Measurements from ENCODE around the gene NOTO.

The NOTO gene

DNA sequence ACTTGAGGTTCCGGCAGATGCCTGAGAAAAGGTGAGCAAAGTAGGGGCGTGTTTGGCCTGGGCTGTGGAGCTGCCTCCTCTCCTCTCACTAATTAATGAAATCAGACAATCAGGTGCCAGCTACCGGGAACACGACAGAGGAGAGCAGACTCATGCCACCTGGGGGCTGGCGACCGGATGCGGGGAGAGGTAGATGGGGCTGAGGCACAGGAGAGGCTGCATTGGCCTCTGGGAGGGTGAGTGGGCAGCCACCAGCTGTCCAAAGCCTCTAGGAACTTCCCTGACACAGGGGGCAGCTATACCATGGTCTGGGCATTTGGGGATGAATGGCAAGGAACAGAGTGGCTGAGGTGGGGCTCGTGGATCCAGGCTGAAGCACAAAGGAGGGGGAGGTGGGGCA lies 56.9 kb downstream of the NOTO start:
- CTCF ChIA-PET = interaction anchor here (1.0 to 1.4 kb wide), 5 partner anchors 9 to 367 kb away, joined by 3 to 10 read pairs (median 4); no protein-coding TSS in a partner anchor
- H3K36me3 ChIP-seq (ENCODE audit: control insufficient read depth in 2 of 2, insufficient read depth in 1 of 2, low read length in 2 of 2) = peaks cover under 1 to 48% of the 10 kb centered on the region in 2 experiments; a peak in 2 of 3 replicates

GRCh38 chr2:73259704-73260337 lies 57.4 kb downstream of the NOTO start:
- Histone ChIP-seq H3K4me1 (ENCODE audit: control insufficient read depth, insufficient read depth, low read length) (no peaks in the 10 kb centered on the region), H3K36me3 (ENCODE audit: control insufficient read depth in 2 of 2, insufficient read depth in 1 of 2, low read length in 2 of 2) (peaks cover 0 to 44% of the 10 kb centered on the region in 2 experiments; a peak in 1 of 3 replicates), H3K4me3 (ENCODE audit: low read depth, low read length) (no peak overlapping the region), H3K27ac (ENCODE audit: extremely low read depth, low read depth, low read length) (no peak overlapping the region), H3K9me3 (ENCODE audit: control insufficient read depth, insufficient read depth, low read depth, low read length) (no peaks in the 10 kb centered on the region)
- ChIA-PET POLR2A (no interaction called here), CTCF (interaction anchor here (1.0 to 1.4 kb wide), 4 partner anchors 8 to 368 kb away, joined by 3 to 10 read pairs (median 6); no protein-coding TSS in a partner anchor)
- no peak for TF ChIP-seq MEIS1 (CRISPR knock-in tag; IDR thresholded peaks at IDR 0.05; ENCODE audit: borderline replicate concordance)
- TF ChIP-seq ZNF664 (tag by site-specific recombination; IDR thresholded peaks at IDR 0.05) = peak; percentile 83

More for the DNA sequence above, 56.9 kb downstream of the NOTO start:
- POLR2A ChIA-PET = no interaction called here
- TF ChIP-seq KLF1 (tag by site-specific recombination; IDR thresholded peaks at IDR 0.05) (no peak), ZNF324 (tag by site-specific recombination; IDR thresholded peaks at IDR 0.05) (no peak), SP7 (tag by site-specific recombination; IDR thresholded peaks at IDR 0.05) (no peak), GFI1B (tag by site-specific recombination; IDR thresholded peaks at IDR 0.05) (no peak), ZNF121 (tag by site-specific recombination; IDR thresholded peaks at IDR 0.05) (no peak), ZNF48 (tag by site-specific recombination; IDR thresholded peaks at IDR 0.05) (no peak), EGR2 (tag by site-specific recombination; IDR thresholded peaks at IDR 0.05; ENCODE audit: low read depth) (no peak), ZBTB10 (tag by site-specific recombination; IDR thresholded peaks at IDR 0.05) (no peak), BCL11B (tag by site-specific recombination; IDR thresholded peaks at IDR 0.05; ENCODE audit: low read depth) (no peak), ZSCAN30 (tag by site-specific recombination; IDR thresholded peaks at IDR 0.05) (no peak)
- TF ChIP-seq, protein P1, sequence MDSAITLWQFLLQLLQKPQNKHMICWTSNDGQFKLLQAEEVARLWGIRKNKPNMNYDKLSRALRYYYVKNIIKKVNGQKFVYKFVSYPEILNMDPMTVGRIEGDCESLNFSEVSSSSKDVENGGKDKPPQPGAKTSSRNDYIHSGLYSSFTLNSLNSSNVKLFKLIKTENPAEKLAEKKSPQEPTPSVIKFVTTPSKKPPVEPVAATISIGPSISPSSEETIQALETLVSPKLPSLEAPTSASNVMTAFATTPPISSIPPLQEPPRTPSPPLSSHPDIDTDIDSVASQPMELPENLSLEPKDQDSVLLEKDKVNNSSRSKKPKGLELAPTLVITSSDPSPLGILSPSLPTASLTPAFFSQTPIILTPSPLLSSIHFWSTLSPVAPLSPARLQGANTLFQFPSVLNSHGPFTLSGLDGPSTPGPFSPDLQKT (IDR thresholded peaks at IDR 0.05; ENCODE audit: borderline replicate concordance, low read depth, low read length) = no peak
- no peaks in the 10 kb centered on the region for H3K9me3 ChIP-seq (ENCODE audit: control insufficient read depth, insufficient read depth, low read depth, low read length)
- H3K27ac ChIP-seq (ENCODE audit: extremely low read depth, low read depth, low read length) = no peak overlapping the region
- no peak overlapping the region for H3K4me3 ChIP-seq (ENCODE audit: low read depth, low read length)
- H3K4me1 ChIP-seq (ENCODE audit: control insufficient read depth, insufficient read depth, low read length) = no peaks in the 10 kb centered on the region

GRCh38 chr2:73260338-73260984 lies 58.1 kb downstream of the NOTO start:
- CTCF ChIA-PET = interaction anchor here (1.0 to 1.4 kb wide), 2 partner anchors 8 to 49 kb away, joined by 7 to 10 read pairs; no protein-coding TSS in a partner anchor
- no peak for TF ChIP-seq SALL2 (tag by site-specific recombination; IDR thresholded peaks at IDR 0.05; ENCODE audit: borderline replicate concordance)
- no peak for TF ChIP-seq ZNF335 (tag by site-specific recombination; conservative IDR thresholded peaks at IDR 0.05)
- TF ChIP-seq, protein P1 (IDR thresholded peaks at IDR 0.05; ENCODE audit: borderline replicate concordance, low read depth, low read length) = no peak
- no peak for TF ChIP-seq ZNF596 (tag by site-specific recombination; IDR thresholded peaks at IDR 0.05)
- TF ChIP-seq ZNF223 (tag by site-specific recombination; IDR thresholded peaks at IDR 0.05) = no peak
- no peak for TF ChIP-seq ZNF37A (tag by site-specific recombination; IDR thresholded peaks at IDR 0.05)
- TF ChIP-seq IKZF3 (tag by site-specific recombination; IDR thresholded peaks at IDR 0.05) = no peak
- no peak for TF ChIP-seq ZNF157 (tag by site-specific recombination; IDR thresholded peaks at IDR 0.05)
- no peak for TF ChIP-seq ZNF704 (tag by site-specific recombination; IDR thresholded peaks at IDR 0.05)
- no peak for TF ChIP-seq ZBTB7A (tag by site-specific recombination; IDR thresholded peaks at IDR 0.05; ENCODE audit: low read depth)
- no peak for TF ChIP-seq ZNF791 (tag by site-specific recombination; IDR thresholded peaks at IDR 0.05)
- TF ChIP-seq ZIC2 (tag by site-specific recombination; IDR thresholded peaks at IDR 0.05) = peak; percentile 22; the same call in 1 of the 2 replicates

More at GRCh38 chr2:73260338-73260984, 58.1 kb downstream of the NOTO start:
- no peaks in the 10 kb centered on the region for H3K4me1 ChIP-seq (ENCODE audit: control insufficient read depth, insufficient read depth, low read length)
- H3K9me3 ChIP-seq (ENCODE audit: control insufficient read depth, insufficient read depth, low read depth, low read length) = no peaks in the 10 kb centered on the region
- H3K4me3 ChIP-seq (ENCODE audit: low read depth, low read length) = no peak overlapping the region
- no peak overlapping the region for H3K27ac ChIP-seq (ENCODE audit: extremely low read depth, low read depth, low read length)
- H3K36me3 ChIP-seq (ENCODE audit: control insufficient read depth in 2 of 2, insufficient read depth in 1 of 2, low read length in 2 of 2) = peaks cover 0 to 38% of the 10 kb centered on the region in 2 experiments; a peak in 1 of 3 replicates
- POLR2A ChIA-PET = no interaction called here

Measured in HEK293 (cell line).